ENCODE results near the gene TOMM40.

Gene TOMM40

GRCh38 chr19:44891016-44891882, at the start of gene TOMM40:
Gene TOMM40 (plus strand): TSS chr19:44891254. CDS start chr19:44891416, 162 bp downstream.
- peak; percentile 23 for TF ChIP-seq CTCF (IDR thresholded peaks at IDR 0.05)
- TF ChIP-seq ZFX (IDR thresholded peaks at IDR 0.05; ENCODE audit: borderline replicate concordance) = no peak
- peak within 1 kb of the TSS; percentile 95 for H3K27ac ChIP-seq

GRCh38 chr19:44845286-44845611, 45.8 kb upstream of the TOMM40 start:
- TF ChIP-seq ZFX (IDR thresholded peaks at IDR 0.05; ENCODE audit: borderline replicate concordance) (no peak), CTCF (IDR thresholded peaks at IDR 0.05) (no peak)
- H3K27ac ChIP-seq = peak overlapping the region; percentile 88

GRCh38 chr19:44845612-44846454, 45.2 kb upstream of the TOMM40 start, which contains the start of gene NECTIN2:
Gene NECTIN2 (plus strand): TSS chr19:44846297. CDS start chr19:44846526, 229 bp downstream.
- H3K27ac ChIP-seq = peak within 1 kb of the TSS; percentile 88
- peak; percentile 70 for TF ChIP-seq CTCF (IDR thresholded peaks at IDR 0.05)
- no peak for TF ChIP-seq ZFX (IDR thresholded peaks at IDR 0.05; ENCODE audit: borderline replicate concordance)

- TF ChIP-seq CTCF (IDR thresholded peaks at IDR 0.05) (no peak), ZFX (IDR thresholded peaks at IDR 0.05; ENCODE audit: borderline replicate concordance) (no peak)
These were observed 44.5 kb upstream of the TOMM40 start for GRCh38 chr19:44846455-44847143.

GRCh38 chr19:44847144-44848035, 43.7 kb upstream of the TOMM40 start:
- no peak overlapping the region for H3K27ac ChIP-seq
- no peak for TF ChIP-seq CTCF (IDR thresholded peaks at IDR 0.05)
- no peak for TF ChIP-seq ZFX (IDR thresholded peaks at IDR 0.05; ENCODE audit: borderline replicate concordance)

More at GRCh38 chr19:44846455-44847143, 44.5 kb upstream of the TOMM40 start:
- peak overlapping the region; percentile 88 for H3K27ac ChIP-seq

- H3K27ac ChIP-seq = no peak overlapping the region
These were observed 42.8 kb upstream of the TOMM40 start for GRCh38 chr19:44848036-44848811.

More at GRCh38 chr19:44848036-44848811, 42.8 kb upstream of the TOMM40 start:
- no peak for TF ChIP-seq ZFX (IDR thresholded peaks at IDR 0.05; ENCODE audit: borderline replicate concordance)
- no peak for TF ChIP-seq CTCF (IDR thresholded peaks at IDR 0.05)

Data from 22Rv1 (cell line).